Hepatocyte (in vitro differentiated cells): Measurements from ENCODE around the gene NGFR. TPM values are rescaled to one million over a fixed set of nuclear protein-coding genes. Genes with fewer than 3 reads are reported as not detected.

Experiments used
- DNase-seq: peaks from one replicate; pipeline ENCODE4 v3.0.0-alpha.2; 2016; ENCODE audit warnings: low spot score
- H2AFZ ChIP-seq: fragments of 200-600 bp; sonication (generic); 2 replicates; pipeline ENCODE4 v1.6.0; 2016; ENCODE audit warnings: antibody characterized with exemption, mild to moderate bottlenecking
- H3K27ac ChIP-seq: fragments of 200-600 bp; sonication (generic); 2 replicates; pipeline ENCODE4 v1.5.1; 2016; ENCODE audit warnings: mild to moderate bottlenecking
- H3K27me3 ChIP-seq: fragments of 200-600 bp; sonication (generic); 2 replicates; pipeline ENCODE4 v1.6.1; 2016
- H3K36me3 ChIP-seq: fragments of 200-600 bp; sonication (generic); replicated peaks from 2 replicates; pipeline ENCODE4 v1.5.1; 2016; ENCODE audit warnings: low read depth; ENCODE audit not compliant: insufficient read depth
- H3K4me1 ChIP-seq: fragments of 200-600 bp; sonication (generic); 2 replicates; pipeline ENCODE4 v1.5.1; 2016; ENCODE audit warnings: mild to moderate bottlenecking, moderate library complexity; ENCODE audit not compliant: insufficient read depth
- H3K4me2 ChIP-seq: fragments of 200-600 bp; sonication (generic); 2 replicates; pipeline ENCODE4 v1.6.0; 2016
- H3K4me3 ChIP-seq: fragments of 200-600 bp; sonication (generic); 2 replicates; pipeline ENCODE4 v1.5.1; 2016; ENCODE audit warnings: mild to moderate bottlenecking
- H3K79me2 ChIP-seq: fragments of 200-600 bp; sonication (generic); 2 replicates; pipeline ENCODE4 v1.6.0; 2017; ENCODE audit warnings: mild to moderate bottlenecking
- H3K9me2 ChIP-seq: fragments of 200-600 bp; sonication (generic); replicated peaks from 2 replicates; pipeline ENCODE4 v1.6.0; 2017; ENCODE audit warnings: mild to moderate bottlenecking; ENCODE audit not compliant: insufficient read depth
- H3K9me3 ChIP-seq: fragments of 200-600 bp; sonication (generic); 2 replicates; pipeline ENCODE4 v1.5.1; 2016; ENCODE audit warnings: low read depth, mild to moderate bottlenecking
- H4K20me1 ChIP-seq: fragments of 200-600 bp; sonication (generic); 2 replicates; pipeline ENCODE4 v1.6.0; 2016; ENCODE audit warnings: mild to moderate bottlenecking; ENCODE audit not compliant: insufficient read depth, poor library complexity, severe bottlenecking
- CTCF ChIP-seq: fragments of 200-600 bp; sonication (generic); IDR thresholded peaks from 2 replicates; pipeline ENCODE4 v1.5.1; 2016; ENCODE audit warnings: antibody characterized with exemption, mild to moderate bottlenecking; ENCODE audit not compliant: poor library complexity
- EZH2 ChIP-seq: fragments of 200-600 bp; sonication (generic); IDR thresholded peaks from 2 replicates; pipeline ENCODE4 v1.6.1; 2016; ENCODE audit warnings: antibody characterized with exemption, mild to moderate bottlenecking, borderline replicate concordance
- EZH2phosphoT487 ChIP-seq: fragments of 200-600 bp; sonication (generic); IDR thresholded peaks from one replicate; pipeline ENCODE4 v1.6.1; 2018; ENCODE audit warnings: antibody characterized with exemption, mild to moderate bottlenecking, low read depth, moderate library complexity; ENCODE audit not compliant: unreplicated experiment, severe bottlenecking
- WGBS: methylation state at CpG from one replicate; pipeline ENCODE4 v1.1.6; 2016; ENCODE audit warnings: low lambda C conversion rate; ENCODE audit errors: missing lambda C conversion rate; 5-methylcytosine and 5-hydroxymethylcytosine counted together
- polyA plus RNA-seq: library from polyadenylated mRNA; unstranded; fragments of >200 nt; fragmentation: Nextera tagmentation; extraction: Ambion mirVana; gene quantifications from 2 replicates; pipeline ENCODE4 v1.2.1, GENCODE V29; 2016
- total RNA-seq: library from RNA; depleted of rRNA; stranded (reverse); fragments of >200 nt; gene quantifications from 2 replicates; pipeline ENCODE4 v1.2.3, GENCODE V29; 2014

NGFR gene
- total and polyA plus RNA-seq, 2 experiments from 2014 or later, result 3.6 to 5.6 TPM

GRCh38 chr17:49494399-49494985 is 601 bp upstream of the NGFR start:
- Histone ChIP-seq H3K9me2 (no peaks in the 10 kb centered on the region), H3K4me1 (peaks cover 19% of the 10 kb centered on the region), H3K4me3 (no peak overlapping the region), H3K79me2 (no peaks in the 10 kb centered on the region), H3K27ac (no peak overlapping the region), H2AFZ (no peak overlapping the region), H3K4me2 (peak overlapping the region; percentile 99), H4K20me1 (peaks cover 3% of the 10 kb centered on the region), H3K36me3 (no peaks in the 10 kb centered on the region), H3K27me3 (peaks cover 73% of the 10 kb centered on the region), H3K9me3 (no peaks in the 10 kb centered on the region)
- no peak for DNase-seq
- WGBS, result 64% methylated on average over 13 of the region's 17 CpGs
- TF ChIP-seq EZH2 (peak; percentile 50), CTCF (no peak)

GRCh38 chr17:49495842-49496182 is 719 bp downstream of the NGFR start:
- peaks cover 80% of the 10 kb centered on the region for H3K27me3 ChIP-seq
- H3K9me2 ChIP-seq, result no peaks in the 10 kb centered on the region
- H4K20me1 ChIP-seq, result peaks cover 3% of the 10 kb centered on the region
- H3K4me3 ChIP-seq, result peak overlapping the region; percentile 61
- H2AFZ ChIP-seq, result no peak overlapping the region
- H3K9me3 ChIP-seq, result no peaks in the 10 kb centered on the region
- TF ChIP-seq CTCF, result no peak
- no peak for TF ChIP-seq EZH2
- TF ChIP-seq EZH2phosphoT487, result no peak
- no peak overlapping the region for H3K27ac ChIP-seq
- H3K4me1 ChIP-seq, result peaks cover 19% of the 10 kb centered on the region
- DNase-seq, result no peak
- no peaks in the 10 kb centered on the region for H3K36me3 ChIP-seq
- no peaks in the 10 kb centered on the region for H3K79me2 ChIP-seq
- no CpG with 5 or more reads among the region's 22 CpGs for WGBS
- peak overlapping the region; percentile 99 for H3K4me2 ChIP-seq

GRCh38 chr17:49496183-49496866 is 1.2 kb downstream of the NGFR start:
- no peaks in the 10 kb centered on the region for H3K9me3 ChIP-seq
- peak; percentile 70 for TF ChIP-seq CTCF
- peak; percentile 11 for TF ChIP-seq EZH2
- TF ChIP-seq EZH2phosphoT487, result no peak
- peaks cover 3% of the 10 kb centered on the region for H4K20me1 ChIP-seq
- no peaks in the 10 kb centered on the region for H3K36me3 ChIP-seq
- peak overlapping the region; percentile 61 for H3K4me3 ChIP-seq
- H3K4me1 ChIP-seq, result peaks cover 19% of the 10 kb centered on the region
- H3K4me2 ChIP-seq, result peak overlapping the region; percentile 99
- WGBS, result under 1% methylated on average over 64 of the region's 85 CpGs
- H3K27me3 ChIP-seq, result peaks cover 82% of the 10 kb centered on the region
- H3K9me2 ChIP-seq, result no peaks in the 10 kb centered on the region
- peak overlapping the region; percentile 71 for H2AFZ ChIP-seq
- DNase-seq, result peak; percentile 89
- H3K27ac ChIP-seq, result no peak overlapping the region
- H3K79me2 ChIP-seq, result no peaks in the 10 kb centered on the region

GRCh38 chr17:49496867-49497147 is 1.7 kb downstream of the NGFR start:
- Histone ChIP-seq H3K27me3 (peaks cover 85% of the 10 kb centered on the region), H3K36me3 (no peaks in the 10 kb centered on the region), H3K4me3 (peak overlapping the region; percentile 61), H3K27ac (no peak overlapping the region), H3K4me2 (peak overlapping the region; percentile 99), H3K4me1 (peaks cover 19% of the 10 kb centered on the region), H2AFZ (peak overlapping the region; percentile 71), H4K20me1 (peaks cover 3% of the 10 kb centered on the region), H3K9me3 (no peaks in the 10 kb centered on the region), H3K9me2 (no peaks in the 10 kb centered on the region), H3K79me2 (no peaks in the 10 kb centered on the region)
- TF ChIP-seq CTCF (no peak), EZH2 (peak; percentile 73)
- DNase-seq, result no peak
- WGBS, result 6% methylated on average over 12 of the region's 13 CpGs
